H1 (cell line): Measurements from ENCODE around the gene SIX5. TPM values are rescaled to one million over a fixed set of nuclear protein-coding genes. Genes with fewer than 3 reads are reported as not detected.
A peak's percentile ranks its signal among the peaks of the same experiment; 100 is the strongest.

Source experiments
- CTCF ChIA-PET: fragments of 300-600 bp; sonication (Branson Sonifier 250); formaldehyde crosslinking; loops from one replicate; lab custom pipeline; 2021; ENCODE audit not compliant: partially characterized antibody; lab: Charles Lee
- POLR2A ChIA-PET: fragments of 300-600 bp; sonication (Branson Sonifier 250); formaldehyde crosslinking; loops from one replicate; lab custom pipeline; 2021; ENCODE audit warnings: inconsistent platforms; ENCODE audit not compliant: partially characterized antibody; lab: Charles Lee
- DNase-seq, 2 experiments: peaks; one replicate each; pipeline versions ENCODE4 v3.0.0 to v3.0.0-alpha.2; 2010 to 2022; ENCODE audit warnings: low spot score in 2 of 2, low read depth in 1 of 2, mixed read lengths in 1 of 2
- FAIRE-seq: peaks from 2 replicates; lab custom pipeline; 2011; peaks lifted over from hg19 to GRCh38; lab: Jason Lieb, UNC
- H2AFZ ChIP-seq: 2 replicates; pipeline ENCODE4 v1.8.1; 2012; ENCODE audit warnings: low read length, inconsistent platforms
- H2AK5ac ChIP-seq: 2 replicates; pipeline ENCODE4 v1.6.1; 2013; ENCODE audit warnings: low read depth, low read length
- H2BK120ac ChIP-seq: replicated peaks from 2 replicates; pipeline ENCODE3; 2013; ENCODE audit warnings: low read depth, low read length, inconsistent platforms
- H2BK12ac ChIP-seq: 2 replicates; pipeline ENCODE4 v1.6.1; 2013; ENCODE audit warnings: low read depth, low read length
- H2BK15ac ChIP-seq: 2 replicates; pipeline ENCODE4 v1.6.1; 2013; ENCODE audit warnings: low read length
- H2BK20ac ChIP-seq: 2 replicates; pipeline ENCODE4 v1.6.1; 2013; ENCODE audit warnings: low read length
- H2BK5ac ChIP-seq: 2 replicates; pipeline ENCODE4 v1.6.1; 2013; ENCODE audit warnings: low read depth, low read length
- H3K14ac ChIP-seq: 2 replicates; pipeline ENCODE4 v1.6.1; 2013; ENCODE audit warnings: inconsistent platforms; ENCODE audit not compliant: insufficient read length
- H3K18ac ChIP-seq: 2 replicates; pipeline ENCODE4 v1.6.1; 2013; ENCODE audit warnings: low read length; ENCODE audit errors: extremely low read depth
- H3K23ac ChIP-seq: 2 replicates; pipeline ENCODE4 v1.6.1; 2013; ENCODE audit warnings: inconsistent platforms; ENCODE audit not compliant: insufficient read length
- H3K23me2 ChIP-seq: 2 replicates; pipeline ENCODE4 v1.6.1; 2013; ENCODE audit warnings: low read depth, low read length
- H3K27ac ChIP-seq: 2 replicates; pipeline ENCODE4 v1.6.1; 2011; ENCODE audit warnings: low read depth, low read length, inconsistent platforms
- H3K27me3 ChIP-seq, 4 experiments: replicated peaks in 1 of 4; 1 replicate in 1 of 4; 2 replicates in 3 of 4; pipeline versions ENCODE4 v1.6.1 to v1.8.1; 2011 to 2013; ENCODE audit warnings: low read length in 3 of 4, mild to moderate bottlenecking in 3 of 4, inconsistent platforms in 2 of 4, mixed read lengths in 2 of 4, moderate library complexity in 1 of 4; ENCODE audit not compliant: control insufficient read depth in 3 of 4, insufficient read depth in 3 of 4; ENCODE audit errors: extremely low read depth in 1 of 4
- H3K36me3 ChIP-seq, 4 experiments: 2 replicates each; pipeline versions ENCODE4 v1.6.1 to v1.8.1; 2011 to 2013; ENCODE audit warnings: mild to moderate bottlenecking in 4 of 4, low read length in 3 of 4, moderate library complexity in 2 of 4, control low read depth in 1 of 4, inconsistent platforms in 1 of 4; ENCODE audit not compliant: insufficient read depth in 4 of 4, control insufficient read depth in 2 of 4
- H3K4ac ChIP-seq: replicated peaks from 2 replicates; pipeline ENCODE3; 2013; ENCODE audit warnings: low read length, low read depth, mixed read lengths, inconsistent platforms; ENCODE audit not compliant: insufficient read length
- H3K4me1 ChIP-seq, 4 experiments: replicated peaks in 1 of 4; 1 replicate in 1 of 4; 2 replicates in 3 of 4; pipeline versions ENCODE4 v1.6.1 to v1.8.1; 2011 to 2013; ENCODE audit warnings: low read length in 3 of 4, inconsistent platforms in 2 of 4, mixed read lengths in 1 of 4; ENCODE audit not compliant: insufficient read depth in 4 of 4, control insufficient read depth in 3 of 4
- H3K4me2 ChIP-seq, 2 experiments: 2 replicates each; pipeline versions ENCODE4 v1.6.1 to v1.8.1; 2011 to 2013; ENCODE audit warnings: low read depth in 2 of 2, low read length in 2 of 2, control low read depth in 1 of 2, inconsistent platforms in 1 of 2, mild to moderate bottlenecking in 1 of 2; ENCODE audit not compliant: insufficient read depth in 1 of 2
- H3K4me3 ChIP-seq, 4 experiments: fragments of 200-600, 300-600 bp in 1 of 4; sonication (generic), shearing (Covaris generic), sonication (Bioruptor Twin) in 1 of 4; 2 replicates each; pipeline versions ENCODE4 v1.5.1 to v1.8.1; 2011 to 2016; ENCODE audit warnings: low read length in 4 of 4, low read depth in 3 of 4, control low read depth in 2 of 4, inconsistent platforms in 2 of 4, mild to moderate bottlenecking in 2 of 4, mixed read lengths in 1 of 4, moderate library complexity in 1 of 4; ENCODE audit not compliant: insufficient read depth in 2 of 4; ENCODE audit errors: extremely low read depth in 1 of 4
- H3K56ac ChIP-seq: replicated peaks from 2 replicates; pipeline ENCODE3; 2013; ENCODE audit warnings: low read depth, mild to moderate bottlenecking, mixed read lengths, low read length, inconsistent platforms; ENCODE audit not compliant: insufficient read length
- H3K79me1 ChIP-seq: 2 replicates; pipeline ENCODE4 v1.6.1; 2013; ENCODE audit warnings: low read depth, low read length, control low read depth
- H3K79me2 ChIP-seq, 2 experiments: 2 replicates each; pipeline versions ENCODE4 v1.6.1 to v1.8.1; 2012 to 2013; ENCODE audit warnings: low read length in 2 of 2, mild to moderate bottlenecking in 2 of 2, inconsistent platforms in 1 of 2; ENCODE audit not compliant: insufficient read depth in 2 of 2, control insufficient read depth in 1 of 2
- H3K9ac ChIP-seq, 4 experiments: replicated peaks in 1 of 4; 1 replicate in 1 of 4; 2 replicates in 3 of 4; pipeline versions ENCODE4 v1.6.1 to v1.8.1; 2011 to 2013; ENCODE audit warnings: low read depth in 3 of 4, low read length in 3 of 4, control low read depth in 2 of 4, mild to moderate bottlenecking in 2 of 4, moderate library complexity in 2 of 4, inconsistent platforms in 1 of 4; ENCODE audit errors: extremely low read depth in 1 of 4
- H3K9me3 ChIP-seq, 2 experiments: 2 replicates each; pipeline versions ENCODE4 v1.6.1 to v1.8.1; 2012 to 2013; ENCODE audit warnings: mild to moderate bottlenecking in 2 of 2, moderate library complexity in 2 of 2, control low read depth in 1 of 2, inconsistent platforms in 1 of 2, low read depth in 1 of 2, low read length in 1 of 2, mixed read lengths in 1 of 2; ENCODE audit not compliant: insufficient read depth in 2 of 2
- H4K20me1 ChIP-seq, 2 experiments: replicated peaks in 1 of 2; 2 replicates each; pipeline versions ENCODE3 to v1.8.1; 2011 to 2013; ENCODE audit warnings: inconsistent platforms in 2 of 2, low read length in 2 of 2, mild to moderate bottlenecking in 1 of 2; ENCODE audit not compliant: insufficient read depth in 2 of 2, control insufficient read depth in 1 of 2
- H4K5ac ChIP-seq: 2 replicates; pipeline ENCODE4 v1.6.1; 2013; ENCODE audit warnings: low read length, low read depth, mixed read lengths, inconsistent platforms; ENCODE audit not compliant: insufficient read length
- H4K8ac ChIP-seq: 2 replicates; pipeline ENCODE4 v1.8.0; 2013; ENCODE audit warnings: mild to moderate bottlenecking, moderate library complexity, low read length, inconsistent platforms; ENCODE audit not compliant: insufficient read depth; ENCODE audit errors: extremely low read depth
- H4K91ac ChIP-seq: replicated peaks from 2 replicates; pipeline ENCODE3; 2013; ENCODE audit warnings: low read length, mixed read lengths, inconsistent platforms; ENCODE audit not compliant: insufficient read length
- BCL11A ChIP-seq, 2 experiments: IDR thresholded peaks; one replicate each; pipeline ENCODE4 v1.6.1; 2011; ENCODE audit warnings: low read depth in 2 of 2, low read length in 2 of 2, mild to moderate bottlenecking in 2 of 2
- EGR1 ChIP-seq: IDR thresholded peaks from 2 replicates; pipeline ENCODE4 v1.6.1; 2011; ENCODE audit warnings: low read depth, low read length, borderline replicate concordance
- FOSL1 ChIP-seq: IDR thresholded peaks from 2 replicates; pipeline ENCODE4 v1.6.1; 2011; ENCODE audit warnings: mild to moderate bottlenecking, low read depth, low read length, moderate library complexity; ENCODE audit not compliant: insufficient read depth
- GABPA ChIP-seq: IDR thresholded peaks from 2 replicates; pipeline ENCODE4 v1.6.1; 2011; ENCODE audit warnings: mild to moderate bottlenecking, low read length, moderate library complexity, borderline replicate concordance; ENCODE audit not compliant: insufficient read depth
- JUND ChIP-seq: IDR thresholded peaks from 2 replicates; pipeline ENCODE4 v1.6.1; 2011; ENCODE audit warnings: mild to moderate bottlenecking, improper control_type of control experiment, low read length
- POLR2AphosphoS5 ChIP-seq: IDR thresholded peaks from 2 replicates; pipeline ENCODE4 v1.6.1; 2011; ENCODE audit warnings: low read depth, low read length
- RAD21 ChIP-seq, 2 experiments: IDR thresholded peaks in 1 of 2; conservative IDR thresholded peaks in 1 of 2; 2 replicates each; pipeline ENCODE4 v1.6.1; 2011; ENCODE audit warnings: low read depth in 2 of 2, low read length in 2 of 2, improper control_type of control experiment in 1 of 2, inconsistent platforms in 1 of 2, mild to moderate bottlenecking in 1 of 2, moderate library complexity in 1 of 2
- SRF ChIP-seq: IDR thresholded peaks from 2 replicates; pipeline ENCODE4 v1.6.1; 2011; ENCODE audit warnings: mild to moderate bottlenecking, low read depth, low read length, moderate library complexity
- WGBS, 2 experiments: shearing (Covaris generic) in 1 of 2; methylation state at CpG; one replicate each; pipeline versions ENCODE4 v1.1.6 to v1.1.7; 2013 to 2015; ENCODE audit warnings: low lambda C conversion rate in 2 of 2, mixed read lengths in 2 of 2, inconsistent platforms in 1 of 2, low coverage in 1 of 2, missing lambda C conversion rate in 1 of 2; ENCODE audit not compliant: insufficient replicate concordance in 2 of 2, insufficient coverage in 1 of 2, insufficient read length in 1 of 2; ENCODE audit errors: extremely low coverage in 1 of 2, missing lambda C conversion rate in 1 of 2; 5-methylcytosine and 5-hydroxymethylcytosine counted together
- polyA plus RNA-seq, 7 experiments: library from polyadenylated mRNA; depleted of rRNA in 3 of 7; stranded (reverse) in 5 of 7; unstranded in 2 of 7; fragments of >200 nt in 5 of 7; fragments of 200-250 nt in 2 of 7; gene quantifications; 1 replicate in 5 of 7; 2 replicates in 1 of 7; 4 replicates in 1 of 7; pipeline versions ENCODE4 v1.2.1 to v1.2.3, GENCODE V29; 2011 to 2013; ENCODE audit warnings: missing spikeins in 2 of 7, mixed read lengths in 2 of 7
- total RNA-seq: library from RNA; stranded (reverse); fragmentation: NEBNext Ultra II Directional; extraction: Animal tissue kit (Norgen Biotek cat#: 25700); gene quantifications from 2 replicates; pipeline ENCODE4 v1.2.1, GENCODE V29; 2021
- TF ChIP-seq, protein P1 (sequence below), 3 experiments: IDR thresholded peaks; 1 replicate in 2 of 3; 2 replicates in 1 of 3; pipeline versions ENCODE4 v1.5.1 to v1.6.1; 2011; ENCODE audit warnings: low read length in 3 of 3, mild to moderate bottlenecking in 3 of 3, inconsistent platforms in 2 of 3, low read depth in 1 of 3, moderate library complexity in 1 of 3; ENCODE audit not compliant: insufficient read depth in 1 of 3; ENCODE audit errors: control extremely low read depth in 1 of 3
- TF ChIP-seq, protein P2 (sequence below): IDR thresholded peaks from 2 replicates; pipeline ENCODE4 v1.6.1; 2012; ENCODE audit warnings: inconsistent platforms

Gene SIX5
- total and polyA plus RNA-seq, 2 of the 8 experiments (the other 6 are each of a cell fraction or from before 2014, with no cell fraction given) = 20.9 to 24.2 TPM

DNA sequence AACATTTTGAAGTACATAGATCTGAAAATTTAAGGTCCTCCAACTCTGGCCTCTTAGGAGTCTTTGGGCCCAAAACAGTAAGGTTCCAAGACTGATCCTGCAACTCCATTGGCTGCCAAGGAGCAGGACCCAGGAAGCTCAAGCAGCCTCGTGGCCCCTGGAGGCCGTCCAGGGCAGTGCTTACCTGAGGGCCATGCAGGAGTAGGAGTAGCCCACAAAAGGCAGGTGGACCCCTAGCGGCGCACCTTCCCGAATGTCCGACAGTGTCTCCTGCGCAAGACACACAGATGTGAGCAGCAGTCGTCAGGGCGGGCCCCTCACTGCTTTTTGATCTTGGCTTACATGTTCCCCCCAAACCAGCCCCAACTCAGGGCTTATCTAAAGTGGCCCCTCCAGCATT, 5.7 kb upstream of the SIX5 start:
- peaks cover 6 to 10% (median 7%) of the 10 kb centered on the region in 4 experiments; a peak in 5 of 8 replicates for H3K36me3 ChIP-seq
- H2BK15ac ChIP-seq = no peak overlapping the region
- H3K27ac ChIP-seq = no peak overlapping the region
- peaks cover 3 to 4% of the 10 kb centered on the region in 2 experiments for H4K20me1 ChIP-seq
- H4K8ac ChIP-seq = no peak overlapping the region
- peak; percentile 81 to 87 for DNase-seq
- H3K27me3 ChIP-seq = peaks cover 0 to under 1% (median 0%) of the 10 kb centered on the region in 4 experiments; a peak in 1 of 7 replicates
- no peaks in the 10 kb centered on the region for H3K79me1 ChIP-seq
- peaks cover 15% of the 10 kb centered on the region for H3K23me2 ChIP-seq
- H3K18ac ChIP-seq = no peak overlapping the region
- no peak overlapping the region for H3K56ac ChIP-seq
- no peak overlapping the region for H2BK20ac ChIP-seq
- H2AFZ ChIP-seq = no peak overlapping the region
- ChIA-PET CTCF (interaction anchor here (0.6 to 3.0 kb wide), 16 partner anchors 8 to 107 kb away, joined by 3 to 15 read pairs (median 4); partner anchors contain the start of gene DMWD), POLR2A (interaction anchor here (0.8 to 12.8 kb wide), 9 partner anchors 6 to 57 kb away, joined by 3 to 175 read pairs (median 4); partner anchors contain the start of genes DMPK and RSPH6A)
- no peak overlapping the region for H4K91ac ChIP-seq
- no peak overlapping the region for H2BK120ac ChIP-seq
- H3K4me2 ChIP-seq = no peak overlapping the region
- FAIRE-seq = peak; percentile 85
- no peak overlapping the region for H2BK12ac ChIP-seq
- no peak overlapping the region for H3K4me3 ChIP-seq
- no peaks in the 10 kb centered on the region for H3K79me2 ChIP-seq
- H4K5ac ChIP-seq = no peak overlapping the region
- H2AK5ac ChIP-seq = no peak overlapping the region
- H3K23ac ChIP-seq = no peak overlapping the region
- H2BK5ac ChIP-seq = no peak overlapping the region
- no peak overlapping the region for H3K14ac ChIP-seq
- WGBS, 2 experiments = 70% methylated on average over 9 of the region's 9 CpGs; no CpG with 5 or more reads in 1 of the 2 experiments
- H3K9me3 ChIP-seq = no peaks in the 10 kb centered on the region
- H3K4me1 ChIP-seq = peaks cover 0 to 11% (median 7%) of the 10 kb centered on the region in 4 experiments; a peak in 6 of 7 replicates
- H3K4ac ChIP-seq = no peak overlapping the region
- H3K9ac ChIP-seq = no peak overlapping the region
- TF ChIP-seq POLR2AphosphoS5 = peak; percentile 40; the same call in 1 of the 2 replicates
- TF ChIP-seq, protein P1, sequence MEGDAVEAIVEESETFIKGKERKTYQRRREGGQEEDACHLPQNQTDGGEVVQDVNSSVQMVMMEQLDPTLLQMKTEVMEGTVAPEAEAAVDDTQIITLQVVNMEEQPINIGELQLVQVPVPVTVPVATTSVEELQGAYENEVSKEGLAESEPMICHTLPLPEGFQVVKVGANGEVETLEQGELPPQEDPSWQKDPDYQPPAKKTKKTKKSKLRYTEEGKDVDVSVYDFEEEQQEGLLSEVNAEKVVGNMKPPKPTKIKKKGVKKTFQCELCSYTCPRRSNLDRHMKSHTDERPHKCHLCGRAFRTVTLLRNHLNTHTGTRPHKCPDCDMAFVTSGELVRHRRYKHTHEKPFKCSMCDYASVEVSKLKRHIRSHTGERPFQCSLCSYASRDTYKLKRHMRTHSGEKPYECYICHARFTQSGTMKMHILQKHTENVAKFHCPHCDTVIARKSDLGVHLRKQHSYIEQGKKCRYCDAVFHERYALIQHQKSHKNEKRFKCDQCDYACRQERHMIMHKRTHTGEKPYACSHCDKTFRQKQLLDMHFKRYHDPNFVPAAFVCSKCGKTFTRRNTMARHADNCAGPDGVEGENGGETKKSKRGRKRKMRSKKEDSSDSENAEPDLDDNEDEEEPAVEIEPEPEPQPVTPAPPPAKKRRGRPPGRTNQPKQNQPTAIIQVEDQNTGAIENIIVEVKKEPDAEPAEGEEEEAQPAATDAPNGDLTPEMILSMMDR (IDR thresholded peaks at IDR 0.05; ENCODE audit: control extremely low read depth in 1 of 3, insufficient read depth in 1 of 3, low read depth in 1 of 3, low read length in 3 of 3) = peak; percentile 77 to 93 (median 83)
- TF ChIP-seq, protein P2, sequence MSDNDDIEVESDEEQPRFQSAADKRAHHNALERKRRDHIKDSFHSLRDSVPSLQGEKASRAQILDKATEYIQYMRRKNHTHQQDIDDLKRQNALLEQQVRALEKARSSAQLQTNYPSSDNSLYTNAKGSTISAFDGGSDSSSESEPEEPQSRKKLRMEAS = peak; percentile 85
- TF ChIP-seq FOSL1 = no peak
- TF ChIP-seq EGR1 = no peak
- TF ChIP-seq GABPA = no peak; the same call in 1 of the 2 replicates
- no peak for TF ChIP-seq JUND
- TF ChIP-seq SRF = no peak
- TF ChIP-seq RAD21 (IDR thresholded peaks at IDR 0.05 in 1 of 2, conservative IDR thresholded peaks at IDR 0.05 in 1 of 2; ENCODE audit: low read depth in 2 of 2, low read length in 2 of 2) = peak in 1 of 2 experiments; percentile 36; a peak in 2 of 4 replicates
- no peak for TF ChIP-seq BCL11A (IDR thresholded peaks at IDR 0.05; ENCODE audit: low read depth in 2 of 2, low read length in 2 of 2)
